HepG2 (cell line): ENCODE data around the gene UBE2O. TPM values are rescaled to one million over a fixed set of nuclear protein-coding genes. Genes with fewer than 3 reads are reported as not detected.

Source experiments
- FOSL2 ChIP-seq: sonication (generic); formaldehyde crosslinking; IDR thresholded peaks from 2 replicates; pipeline ENCODE4 v1.4.0; 2020; ENCODE audit warnings: missing genetic modification reagents
- HINFP ChIP-seq: sonication (generic); formaldehyde crosslinking; IDR thresholded peaks from 2 replicates; pipeline ENCODE4 v1.4.0; 2020; ENCODE audit warnings: low read depth, mild to moderate bottlenecking, missing genetic modification reagents
- IRF2 ChIP-seq: IDR thresholded peaks from 2 replicates; pipeline ENCODE4 v1.6.1; 2018; ENCODE audit warnings: missing genetic modification reagents, missing compliant biosample characterization
- MBNL3 ChIP-seq: fragments of 250-450 bp; sonication (Bioruptor Pico); conservative IDR thresholded peaks from 2 replicates; pipeline ENCODE4 v1.8.0; 2022; ENCODE audit warnings: mild to moderate bottlenecking, inconsistent platforms
- MTF1 ChIP-seq: sonication (generic); formaldehyde crosslinking; IDR thresholded peaks from 2 replicates; pipeline ENCODE4 v1.5.0; 2020; ENCODE audit warnings: missing genetic modification reagents
- ZKSCAN1 ChIP-seq: fragments of 150-350 bp; IDR thresholded peaks from 2 replicates; pipeline ENCODE4 v1.6.1; 2014; ENCODE audit warnings: low read length
- polyA plus RNA-seq, 8 experiments: library from polyadenylated mRNA; depleted of rRNA in 3 of 8; stranded (reverse) in 7 of 8; unstranded in 1 of 8; fragments of >200 nt; fragmentation: Illumina TruSeq in 4 of 8; extraction: Trizol in 4 of 8; gene quantifications; 2 replicates each; pipeline versions ENCODE4 v1.2.1 to v1.2.3, GENCODE V29; 2011 to 2016; ENCODE audit warnings: low read depth in 4 of 8, missing spikeins in 1 of 8, mixed read lengths in 1 of 8; ENCODE audit not compliant: insufficient read depth in 1 of 8
- total RNA-seq, 5 experiments: library from RNA; depleted of rRNA; stranded (reverse); fragments of >200 nt; fragmentation: Illumina TruSeq; extraction: Trizol; gene quantifications; 2 replicates each; pipeline ENCODE4 v1.2.3, GENCODE V29; 2016; ENCODE audit warnings: low read depth in 1 of 5
- TF ChIP-seq, protein P1 (sequence below): sonication (generic); formaldehyde crosslinking; IDR thresholded peaks from 2 replicates; pipeline ENCODE4 v1.4.0; 2020; ENCODE audit warnings: missing genetic modification reagents, mild to moderate bottlenecking, borderline replicate concordance
- TF ChIP-seq, protein P2 (sequence below): IDR thresholded peaks from 2 replicates; pipeline ENCODE4 v1.6.1; 2016; ENCODE audit warnings: missing biosample characterization, missing genetic modification reagents, low read depth
- TF ChIP-seq, protein P3 (sequence below): sonication (generic); formaldehyde crosslinking; IDR thresholded peaks from 2 replicates; pipeline ENCODE4 v1.4.0; 2020; ENCODE audit warnings: missing genetic modification reagents
- TF ChIP-seq, protein P4 (sequence below): sonication (generic); formaldehyde crosslinking; IDR thresholded peaks from 2 replicates; pipeline ENCODE4 v1.4.0; 2020; ENCODE audit warnings: missing genetic modification reagents, borderline replicate concordance
- TF ChIP-seq, protein P5 (sequence below): sonication (generic); formaldehyde crosslinking; IDR thresholded peaks from 2 replicates; pipeline ENCODE4 v1.4.0; 2020; ENCODE audit warnings: missing genetic modification reagents

The UBE2O gene
- total and polyA plus RNA-seq, 2 of the 13 experiments (the other 11 are each of a cell fraction or from before 2014, with no cell fraction given): 21.5 to 23.5 TPM

DNA sequence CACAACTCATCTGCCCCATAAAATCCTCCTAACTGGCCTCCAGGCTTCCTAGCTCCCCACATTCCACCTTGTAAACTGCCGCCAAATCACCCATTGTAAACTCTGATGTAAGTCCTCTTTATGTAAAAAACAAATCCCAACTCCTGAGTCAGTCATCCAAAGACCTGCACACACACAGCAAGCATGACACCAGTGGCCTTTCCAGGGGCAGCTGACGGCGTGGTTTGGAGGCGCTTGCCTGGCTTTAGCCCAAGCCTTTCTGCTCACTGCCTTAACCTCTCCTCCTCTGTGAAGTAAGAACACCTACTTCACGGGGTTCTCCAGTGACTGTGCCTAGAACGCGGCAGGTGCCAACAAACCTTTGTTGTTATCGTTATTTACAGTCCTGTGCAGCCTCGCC is 14.0 kb downstream of the UBE2O start (continued):
- TF ChIP-seq, protein P1, sequence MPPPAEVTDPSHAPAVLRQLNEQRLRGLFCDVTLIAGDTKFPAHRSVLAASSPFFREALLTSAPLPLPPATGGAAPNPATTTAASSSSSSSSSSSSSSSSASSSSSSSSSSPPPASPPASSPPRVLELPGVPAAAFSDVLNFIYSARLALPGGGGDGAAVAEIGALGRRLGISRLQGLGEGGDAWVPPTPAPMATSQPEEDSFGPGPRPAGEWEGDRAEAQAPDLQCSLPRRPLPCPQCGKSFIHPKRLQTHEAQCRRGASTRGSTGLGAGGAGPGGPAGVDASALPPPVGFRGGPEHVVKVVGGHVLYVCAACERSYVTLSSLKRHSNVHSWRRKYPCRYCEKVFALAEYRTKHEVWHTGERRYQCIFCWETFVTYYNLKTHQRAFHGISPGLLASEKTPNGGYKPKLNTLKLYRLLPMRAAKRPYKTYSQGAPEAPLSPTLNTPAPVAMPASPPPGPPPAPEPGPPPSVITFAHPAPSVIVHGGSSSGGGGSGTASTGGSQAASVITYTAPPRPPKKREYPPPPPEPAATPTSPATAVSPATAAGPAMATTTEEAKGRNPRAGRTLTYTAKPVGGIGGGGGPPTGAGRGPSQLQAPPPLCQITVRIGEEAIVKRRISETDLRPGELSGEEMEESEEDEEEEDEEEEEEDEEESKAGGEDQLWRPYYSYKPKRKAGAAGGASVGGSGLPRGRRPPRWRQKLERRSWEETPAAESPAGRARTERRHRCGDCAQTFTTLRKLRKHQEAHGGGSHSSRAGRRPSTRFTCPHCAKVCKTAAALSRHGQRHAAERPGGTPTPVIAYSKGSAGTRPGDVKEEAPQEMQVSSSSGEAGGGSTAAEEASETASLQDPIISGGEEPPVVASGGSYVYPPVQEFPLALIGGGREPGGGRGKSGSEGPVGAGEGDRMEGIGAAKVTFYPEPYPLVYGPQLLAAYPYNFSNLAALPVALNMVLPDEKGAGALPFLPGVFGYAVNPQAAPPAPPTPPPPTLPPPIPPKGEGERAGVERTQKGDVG (CRISPR knock-in tag): peak; percentile 79; the same call in 1 of the 2 replicates
- TF ChIP-seq HINFP (CRISPR knock-in tag) (no peak), FOSL2 (0 out of 2 replicates have a peak, but pooled peaks have one; percentile 23), MBNL3 (CRISPR knock-in tag) (no peak), MTF1 (no peak), IRF2 (CRISPR knock-in tag) (no peak), ZKSCAN1 (no peak)
- TF ChIP-seq, protein P2, sequence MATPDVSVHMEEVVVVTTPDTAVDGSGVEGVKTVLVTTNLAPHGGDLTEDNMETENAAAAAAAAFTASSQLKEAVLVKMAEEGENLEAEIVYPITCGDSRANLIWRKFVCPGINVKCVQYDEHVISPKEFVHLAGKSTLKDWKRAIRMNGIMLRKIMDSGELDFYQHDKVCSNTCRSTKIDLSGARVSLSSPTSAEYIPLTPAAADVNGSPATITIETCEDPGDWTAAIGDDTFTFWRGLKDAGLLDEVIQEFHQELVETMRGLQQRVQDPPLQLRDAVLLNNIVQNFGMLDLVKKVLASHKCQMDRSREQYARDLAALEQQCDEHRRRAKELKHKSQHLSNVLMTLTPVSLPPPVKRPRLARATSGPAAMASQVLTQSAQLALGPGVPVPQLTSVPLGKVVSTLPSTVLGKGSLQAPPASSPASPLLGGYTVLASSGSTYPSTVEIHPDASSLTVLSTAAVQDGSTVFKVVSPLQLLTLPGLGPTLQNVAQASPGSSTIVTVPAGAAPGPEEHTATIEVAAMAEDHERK (CRISPR knock-in tag): no peak
- TF ChIP-seq, protein P3, sequence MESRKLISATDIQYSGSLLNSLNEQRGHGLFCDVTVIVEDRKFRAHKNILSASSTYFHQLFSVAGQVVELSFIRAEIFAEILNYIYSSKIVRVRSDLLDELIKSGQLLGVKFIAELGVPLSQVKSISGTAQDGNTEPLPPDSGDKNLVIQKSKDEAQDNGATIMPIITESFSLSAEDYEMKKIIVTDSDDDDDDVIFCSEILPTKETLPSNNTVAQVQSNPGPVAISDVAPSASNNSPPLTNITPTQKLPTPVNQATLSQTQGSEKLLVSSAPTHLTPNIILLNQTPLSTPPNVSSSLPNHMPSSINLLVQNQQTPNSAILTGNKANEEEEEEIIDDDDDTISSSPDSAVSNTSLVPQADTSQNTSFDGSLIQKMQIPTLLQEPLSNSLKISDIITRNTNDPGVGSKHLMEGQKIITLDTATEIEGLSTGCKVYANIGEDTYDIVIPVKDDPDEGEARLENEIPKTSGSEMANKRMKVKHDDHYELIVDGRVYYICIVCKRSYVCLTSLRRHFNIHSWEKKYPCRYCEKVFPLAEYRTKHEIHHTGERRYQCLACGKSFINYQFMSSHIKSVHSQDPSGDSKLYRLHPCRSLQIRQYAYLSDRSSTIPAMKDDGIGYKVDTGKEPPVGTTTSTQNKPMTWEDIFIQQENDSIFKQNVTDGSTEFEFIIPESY: peak; percentile 90
- TF ChIP-seq, protein P4, sequence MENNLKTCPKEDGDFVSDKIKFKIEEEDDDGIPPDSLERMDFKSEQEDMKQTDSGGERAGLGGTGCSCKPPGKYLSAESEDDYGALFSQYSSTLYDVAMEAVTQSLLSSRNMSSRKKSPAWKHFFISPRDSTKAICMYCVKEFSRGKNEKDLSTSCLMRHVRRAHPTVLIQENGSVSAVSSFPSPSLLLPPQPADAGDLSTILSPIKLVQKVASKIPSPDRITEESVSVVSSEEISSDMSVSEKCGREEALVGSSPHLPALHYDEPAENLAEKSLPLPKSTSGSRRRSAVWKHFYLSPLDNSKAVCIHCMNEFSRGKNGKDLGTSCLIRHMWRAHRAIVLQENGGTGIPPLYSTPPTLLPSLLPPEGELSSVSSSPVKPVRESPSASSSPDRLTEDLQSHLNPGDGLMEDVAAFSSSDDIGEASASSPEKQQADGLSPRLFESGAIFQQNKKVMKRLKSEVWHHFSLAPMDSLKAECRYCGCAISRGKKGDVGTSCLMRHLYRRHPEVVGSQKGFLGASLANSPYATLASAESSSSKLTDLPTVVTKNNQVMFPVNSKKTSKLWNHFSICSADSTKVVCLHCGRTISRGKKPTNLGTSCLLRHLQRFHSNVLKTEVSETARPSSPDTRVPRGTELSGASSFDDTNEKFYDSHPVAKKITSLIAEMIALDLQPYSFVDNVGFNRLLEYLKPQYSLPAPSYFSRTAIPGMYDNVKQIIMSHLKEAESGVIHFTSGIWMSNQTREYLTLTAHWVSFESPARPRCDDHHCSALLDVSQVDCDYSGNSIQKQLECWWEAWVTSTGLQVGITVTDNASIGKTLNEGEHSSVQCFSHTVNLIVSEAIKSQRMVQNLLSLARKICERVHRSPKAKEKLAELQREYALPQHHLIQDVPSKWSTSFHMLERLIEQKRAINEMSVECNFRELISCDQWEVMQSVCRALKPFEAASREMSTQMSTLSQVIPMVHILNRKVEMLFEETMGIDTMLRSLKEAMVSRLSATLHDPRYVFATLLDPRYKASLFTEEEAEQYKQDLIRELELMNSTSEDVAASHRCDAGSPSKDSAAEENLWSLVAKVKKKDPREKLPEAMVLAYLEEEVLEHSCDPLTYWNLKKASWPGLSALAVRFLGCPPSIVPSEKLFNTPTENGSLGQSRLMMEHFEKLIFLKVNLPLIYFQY (CRISPR knock-in tag): no peak
- TF ChIP-seq, protein P5, sequence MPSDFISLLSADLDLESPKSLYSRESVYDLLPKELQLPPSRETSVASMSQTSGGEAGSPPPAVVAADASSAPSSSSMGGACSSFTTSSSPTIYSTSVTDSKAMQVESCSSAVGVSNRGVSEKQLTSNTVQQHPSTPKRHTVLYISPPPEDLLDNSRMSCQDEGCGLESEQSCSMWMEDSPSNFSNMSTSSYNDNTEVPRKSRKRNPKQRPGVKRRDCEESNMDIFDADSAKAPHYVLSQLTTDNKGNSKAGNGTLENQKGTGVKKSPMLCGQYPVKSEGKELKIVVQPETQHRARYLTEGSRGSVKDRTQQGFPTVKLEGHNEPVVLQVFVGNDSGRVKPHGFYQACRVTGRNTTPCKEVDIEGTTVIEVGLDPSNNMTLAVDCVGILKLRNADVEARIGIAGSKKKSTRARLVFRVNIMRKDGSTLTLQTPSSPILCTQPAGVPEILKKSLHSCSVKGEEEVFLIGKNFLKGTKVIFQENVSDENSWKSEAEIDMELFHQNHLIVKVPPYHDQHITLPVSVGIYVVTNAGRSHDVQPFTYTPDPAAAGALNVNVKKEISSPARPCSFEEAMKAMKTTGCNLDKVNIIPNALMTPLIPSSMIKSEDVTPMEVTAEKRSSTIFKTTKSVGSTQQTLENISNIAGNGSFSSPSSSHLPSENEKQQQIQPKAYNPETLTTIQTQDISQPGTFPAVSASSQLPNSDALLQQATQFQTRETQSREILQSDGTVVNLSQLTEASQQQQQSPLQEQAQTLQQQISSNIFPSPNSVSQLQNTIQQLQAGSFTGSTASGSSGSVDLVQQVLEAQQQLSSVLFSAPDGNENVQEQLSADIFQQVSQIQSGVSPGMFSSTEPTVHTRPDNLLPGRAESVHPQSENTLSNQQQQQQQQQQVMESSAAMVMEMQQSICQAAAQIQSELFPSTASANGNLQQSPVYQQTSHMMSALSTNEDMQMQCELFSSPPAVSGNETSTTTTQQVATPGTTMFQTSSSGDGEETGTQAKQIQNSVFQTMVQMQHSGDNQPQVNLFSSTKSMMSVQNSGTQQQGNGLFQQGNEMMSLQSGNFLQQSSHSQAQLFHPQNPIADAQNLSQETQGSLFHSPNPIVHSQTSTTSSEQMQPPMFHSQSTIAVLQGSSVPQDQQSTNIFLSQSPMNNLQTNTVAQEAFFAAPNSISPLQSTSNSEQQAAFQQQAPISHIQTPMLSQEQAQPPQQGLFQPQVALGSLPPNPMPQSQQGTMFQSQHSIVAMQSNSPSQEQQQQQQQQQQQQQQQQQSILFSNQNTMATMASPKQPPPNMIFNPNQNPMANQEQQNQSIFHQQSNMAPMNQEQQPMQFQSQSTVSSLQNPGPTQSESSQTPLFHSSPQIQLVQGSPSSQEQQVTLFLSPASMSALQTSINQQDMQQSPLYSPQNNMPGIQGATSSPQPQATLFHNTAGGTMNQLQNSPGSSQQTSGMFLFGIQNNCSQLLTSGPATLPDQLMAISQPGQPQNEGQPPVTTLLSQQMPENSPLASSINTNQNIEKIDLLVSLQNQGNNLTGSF (CRISPR knock-in tag): no peak
